DMS114 treated with DMSO at 0.1 percent for 48 hours (cell line): ENCODE measurements around the gene UBE2I.
"Not testable (repeated sequence)": the region's sequence is repeated elsewhere in the genome, so short reads cannot be mapped to it uniquely, and the experiment has no call there.

ENCODE experiments used
- DNase-seq: peaks from one replicate; lab custom pipeline; 2025; ENCODE audit not compliant: unreplicated experiment; lab: John Stamatoyannopoulos, UW

UBE2I gene

GRCh38 chr16:1328136-1328535, 18.7 kb downstream of the UBE2I start:
- not testable (repeated sequence) for DNase-seq

GRCh38 chr16:1328961-1329360, 19.5 kb downstream of the UBE2I start:
- DNase-seq = not testable (repeated sequence)

GRCh38 chr16:1330260-1330914, 21.0 kb downstream of the UBE2I start:
- no peak for DNase-seq

GRCh38 chr16:1330931-1331711, 21.7 kb downstream of the UBE2I start:
- DNase-seq = no peak

- no peak for DNase-seq
Measured at GRCh38 chr16:1331712-1332617, 22.5 kb downstream of the UBE2I start.

GRCh38 chr16:1332618-1333148, 23.2 kb downstream of the UBE2I start:
- no peak for DNase-seq

- DNase-seq = no peak
Measured at GRCh38 chr16:1333149-1333812, 23.8 kb downstream of the UBE2I start, which contains the start of gene BAIAP3. Gene BAIAP3, plus strand, starts transcription at chr16:1333645. Its CDS starts 4,905 bp downstream, at chr16:1338550.

GRCh38 chr16:1333854-1334700, 24.6 kb downstream of the UBE2I start:
- DNase-seq = no peak

GRCh38 chr16:1334739-1335138, 25.3 kb downstream of the UBE2I start:
- DNase-seq = no peak

GRCh38 chr16:1335211-1335971, 26.0 kb downstream of the UBE2I start:
- no peak for DNase-seq

GRCh38 chr16:1335996-1336395, 26.6 kb downstream of the UBE2I start:
- DNase-seq = no peak

- DNase-seq = no peak
Measured at GRCh38 chr16:1336619-1337018, 27.2 kb downstream of the UBE2I start.

- no peak for DNase-seq
Measured at GRCh38 chr16:1337486-1337885, 28.1 kb downstream of the UBE2I start.

GRCh38 chr16:1338119-1338730, 28.8 kb downstream of the UBE2I start:
- no peak for DNase-seq

GRCh38 chr16:1338855-1339675, 29.6 kb downstream of the UBE2I start:
- no peak for DNase-seq

GRCh38 chr16:1340730-1341494, 31.5 kb downstream of the UBE2I start:
- no peak for DNase-seq
